Measurements from ENCODE around the gene BANF2.

DNA sequence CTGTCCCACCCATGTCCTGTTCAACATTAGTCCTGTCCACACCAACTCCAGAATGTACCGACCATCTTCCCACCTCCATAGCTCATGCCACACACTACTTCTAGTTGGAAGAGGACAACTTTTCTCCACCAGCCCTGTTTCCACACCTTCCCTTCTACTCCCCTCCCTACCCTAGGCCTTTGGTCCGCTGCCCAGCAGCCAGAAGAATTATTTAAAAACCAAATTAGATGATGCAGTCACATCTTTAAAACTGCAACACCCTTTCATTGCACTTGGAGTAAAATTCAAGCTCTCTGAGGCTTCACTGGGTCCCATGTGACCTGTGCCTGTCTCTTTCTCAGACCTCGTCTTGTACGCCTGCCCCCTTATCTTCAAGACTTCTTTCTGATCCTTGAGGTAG is 53.8 kb downstream of the BANF2 start:
- TF ChIP-seq, protein P1, sequence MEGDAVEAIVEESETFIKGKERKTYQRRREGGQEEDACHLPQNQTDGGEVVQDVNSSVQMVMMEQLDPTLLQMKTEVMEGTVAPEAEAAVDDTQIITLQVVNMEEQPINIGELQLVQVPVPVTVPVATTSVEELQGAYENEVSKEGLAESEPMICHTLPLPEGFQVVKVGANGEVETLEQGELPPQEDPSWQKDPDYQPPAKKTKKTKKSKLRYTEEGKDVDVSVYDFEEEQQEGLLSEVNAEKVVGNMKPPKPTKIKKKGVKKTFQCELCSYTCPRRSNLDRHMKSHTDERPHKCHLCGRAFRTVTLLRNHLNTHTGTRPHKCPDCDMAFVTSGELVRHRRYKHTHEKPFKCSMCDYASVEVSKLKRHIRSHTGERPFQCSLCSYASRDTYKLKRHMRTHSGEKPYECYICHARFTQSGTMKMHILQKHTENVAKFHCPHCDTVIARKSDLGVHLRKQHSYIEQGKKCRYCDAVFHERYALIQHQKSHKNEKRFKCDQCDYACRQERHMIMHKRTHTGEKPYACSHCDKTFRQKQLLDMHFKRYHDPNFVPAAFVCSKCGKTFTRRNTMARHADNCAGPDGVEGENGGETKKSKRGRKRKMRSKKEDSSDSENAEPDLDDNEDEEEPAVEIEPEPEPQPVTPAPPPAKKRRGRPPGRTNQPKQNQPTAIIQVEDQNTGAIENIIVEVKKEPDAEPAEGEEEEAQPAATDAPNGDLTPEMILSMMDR (IDR thresholded peaks at IDR 0.05; ENCODE audit: poor library complexity): no peak
- no peak for TF ChIP-seq EZH2 (IDR thresholded peaks at IDR 0.05; ENCODE audit: borderline replicate concordance)
- no peak for TF ChIP-seq EZH2phosphoT487 (IDR thresholded peaks at IDR 0.05; ENCODE audit: low read depth, severe bottlenecking, unreplicated experiment)

Data from hepatocyte (in vitro differentiated cells).